Urinary bladder (tissue), 4 donors: ENCODE measurements around the gene LZTS2. TPM values are rescaled to one million over a fixed set of nuclear protein-coding genes. Genes with fewer than 3 reads are reported as not detected.
A peak's percentile ranks its signal among the peaks of the same experiment; 100 is the strongest.

Experiments used
- DNase-seq: peaks from one replicate; pipeline ENCODE4 v3.0.0-alpha.2; 2015; ENCODE audit errors: extremely low spot score
- H3K27ac ChIP-seq: one replicate; pipeline ENCODE4 v1.5.1; 2013; ENCODE audit warnings: low read depth, mild to moderate bottlenecking, moderate library complexity
- H3K36me3 ChIP-seq: one replicate; pipeline ENCODE4 v1.6.1; 2013; ENCODE audit warnings: mild to moderate bottlenecking, moderate library complexity; ENCODE audit not compliant: insufficient read depth
- H3K4me1 ChIP-seq: one replicate; pipeline ENCODE4 v1.6.1; 2013; ENCODE audit warnings: mild to moderate bottlenecking, moderate library complexity; ENCODE audit not compliant: insufficient read depth
- H3K4me3 ChIP-seq: one replicate; pipeline ENCODE4 v1.5.1; 2013; ENCODE audit warnings: low read depth, low read length
- WGBS: extraction: QIAGEN DNeasy Blood & Tissue Kit; methylation state at CpG from one replicate; pipeline ENCODE4 v1.1.7; 2013; 5-methylcytosine and 5-hydroxymethylcytosine counted together
- polyA plus RNA-seq: library from polyadenylated mRNA; stranded (reverse); fragments of 200-250 nt; gene quantifications from one replicate; pipeline ENCODE4 v1.2.3, GENCODE V29; 2013
- total RNA-seq: library from RNA; depleted of rRNA; stranded (reverse); fragments of >200 nt; gene quantifications from one replicate; pipeline ENCODE4 v1.2.3, GENCODE V29; 2014
- donor health status: healthy with polysubstance abuse.
- donor health status: healthy.

Gene LZTS2, protein sequence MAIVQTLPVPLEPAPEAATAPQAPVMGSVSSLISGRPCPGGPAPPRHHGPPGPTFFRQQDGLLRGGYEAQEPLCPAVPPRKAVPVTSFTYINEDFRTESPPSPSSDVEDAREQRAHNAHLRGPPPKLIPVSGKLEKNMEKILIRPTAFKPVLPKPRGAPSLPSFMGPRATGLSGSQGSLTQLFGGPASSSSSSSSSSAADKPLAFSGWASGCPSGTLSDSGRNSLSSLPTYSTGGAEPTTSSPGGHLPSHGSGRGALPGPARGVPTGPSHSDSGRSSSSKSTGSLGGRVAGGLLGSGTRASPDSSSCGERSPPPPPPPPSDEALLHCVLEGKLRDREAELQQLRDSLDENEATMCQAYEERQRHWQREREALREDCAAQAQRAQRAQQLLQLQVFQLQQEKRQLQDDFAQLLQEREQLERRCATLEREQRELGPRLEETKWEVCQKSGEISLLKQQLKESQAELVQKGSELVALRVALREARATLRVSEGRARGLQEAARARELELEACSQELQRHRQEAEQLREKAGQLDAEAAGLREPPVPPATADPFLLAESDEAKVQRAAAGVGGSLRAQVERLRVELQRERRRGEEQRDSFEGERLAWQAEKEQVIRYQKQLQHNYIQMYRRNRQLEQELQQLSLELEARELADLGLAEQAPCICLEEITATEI
- 35.6 TPM for total RNA-seq
- polyA plus RNA-seq: 142 TPM

DNA sequence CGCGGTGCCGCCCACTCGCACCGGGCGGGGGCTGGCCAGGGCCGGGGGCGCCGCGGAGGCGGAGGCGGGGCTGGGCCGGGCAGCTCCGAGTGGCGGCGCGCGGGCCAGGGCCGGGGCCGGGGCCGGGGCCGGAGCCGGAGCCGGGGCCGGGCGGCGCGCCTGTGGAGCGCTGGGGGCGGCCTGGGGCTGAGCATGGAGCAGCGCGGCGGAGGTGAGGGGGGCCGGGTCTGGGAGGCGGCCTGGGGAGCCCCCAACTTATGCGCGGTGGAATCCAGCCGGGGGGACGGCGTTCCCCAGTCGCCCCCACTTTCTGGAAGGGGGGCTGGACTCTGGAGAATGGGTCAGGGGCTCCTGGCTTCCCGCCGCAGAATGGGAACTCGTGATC, at the start of gene LZTS2:
TSS of gene LZTS2 (plus strand) at position 67 of the 385 bp plus-strand sequence. CDS start 2,731 bp downstream, outside the sequence.
- Histone ChIP-seq H3K4me3 (peak within 1 kb of the TSS; percentile 62), H3K36me3 (no peaks in the 10 kb centered on the region), H3K4me1 (no peaks in the 10 kb centered on the region), H3K27ac (peak within 1 kb of the TSS; percentile 100)
- DNase-seq: no peak
- WGBS: under 1% methylated on average over 44 of the region's 44 CpGs

DNA sequence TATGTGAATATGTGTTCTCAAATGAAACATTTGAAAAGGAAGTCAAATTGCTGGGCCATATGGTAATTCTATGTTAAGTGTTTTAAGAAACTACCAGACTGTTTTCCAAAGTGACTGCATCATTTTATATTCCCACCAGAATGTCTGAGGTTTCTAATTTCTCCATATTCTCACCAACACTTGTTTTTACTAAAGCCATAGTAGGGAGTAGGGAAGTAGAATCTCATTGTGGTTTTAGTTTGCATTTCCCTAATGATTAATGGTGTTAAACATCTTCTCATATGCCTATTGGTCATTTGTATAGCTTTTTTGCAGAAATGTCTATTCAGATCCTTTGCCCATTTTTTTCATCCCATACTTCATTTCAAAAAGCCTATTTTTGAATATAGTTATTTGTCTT, 39.4 kb upstream of the LZTS2 start:
- Histone ChIP-seq H3K4me1 (no peaks in the 10 kb centered on the region), H3K36me3 (peaks cover 2% of the 10 kb centered on the region)

GRCh38 chr10:100962351-100963080, 37.1 kb upstream of the LZTS2 start:
- H3K4me3 ChIP-seq: no peak overlapping the region
- H3K27ac ChIP-seq: no peak overlapping the region
- WGBS: 76% methylated on average over 4 of the region's 4 CpGs
- DNase-seq: no peak
- H3K4me1 ChIP-seq: no peaks in the 10 kb centered on the region
- no peaks in the 10 kb centered on the region for H3K36me3 ChIP-seq

More for the DNA sequence above, 39.4 kb upstream of the LZTS2 start:
- H3K27ac ChIP-seq: no peak overlapping the region
- no peak overlapping the region for H3K4me3 ChIP-seq
- DNase-seq: no peak

DNA sequence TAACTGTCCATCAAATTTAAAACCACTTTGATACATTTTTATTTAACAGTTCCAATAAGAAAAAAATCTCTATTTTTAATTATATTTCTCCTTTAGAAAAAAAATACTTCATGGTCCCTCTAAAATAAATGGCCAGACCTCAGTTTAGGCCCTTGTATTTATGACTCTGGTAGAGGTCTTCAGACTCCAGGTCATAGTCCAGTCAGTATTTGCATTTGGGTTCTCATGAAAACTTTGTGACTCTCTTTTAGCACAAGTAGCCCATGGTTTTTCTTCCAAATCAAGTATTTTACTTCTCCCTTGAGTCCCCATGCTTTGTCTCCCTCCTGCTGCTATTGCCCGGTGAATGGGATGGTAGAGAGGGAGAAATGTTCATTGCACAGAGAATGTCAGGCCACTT, 35.8 kb upstream of the LZTS2 start:
- DNase-seq: no peak
- no peak overlapping the region for H3K4me3 ChIP-seq
- H3K4me1 ChIP-seq: no peaks in the 10 kb centered on the region
- 94% methylated on average over 1 of the region's 1 CpG for WGBS
- no peak overlapping the region for H3K27ac ChIP-seq
- no peaks in the 10 kb centered on the region for H3K36me3 ChIP-seq

DNA sequence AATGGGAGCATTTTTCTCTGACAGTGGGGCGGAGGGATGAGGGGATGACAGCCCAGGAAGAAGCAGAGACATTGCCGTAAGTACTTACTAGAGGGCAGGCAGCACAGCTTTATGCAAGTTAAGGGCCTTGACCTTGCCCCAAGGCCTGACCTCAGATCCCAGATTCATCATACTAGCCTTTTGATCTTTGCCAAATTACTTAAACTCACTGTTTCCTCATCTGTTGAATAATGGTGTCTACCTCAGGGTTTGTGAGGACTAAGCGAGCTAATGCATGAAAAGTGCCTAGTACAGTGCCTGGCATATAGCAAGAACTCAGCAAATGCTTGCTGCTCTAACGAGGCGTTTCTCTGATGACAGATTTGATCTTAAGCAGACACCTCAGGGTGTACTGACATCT, 33.8 kb upstream of the LZTS2 start:
- 68% methylated on average over 5 of the region's 5 CpGs for WGBS
- Histone ChIP-seq H3K27ac (no peak overlapping the region), H3K36me3 (no peaks in the 10 kb centered on the region), H3K4me3 (no peak overlapping the region), H3K4me1 (no peaks in the 10 kb centered on the region)
- DNase-seq: no peak

GRCh38 chr10:100966887-100967286, 32.7 kb upstream of the LZTS2 start:
- no peaks in the 10 kb centered on the region for H3K36me3 ChIP-seq
- H3K4me3 ChIP-seq: no peak overlapping the region
- no peak for DNase-seq
- no peak overlapping the region for H3K27ac ChIP-seq
- H3K4me1 ChIP-seq: no peaks in the 10 kb centered on the region
- WGBS: 63% methylated on average over 2 of the region's 2 CpGs

- no peak for DNase-seq
- WGBS: 79% methylated on average over 2 of the region's 2 CpGs
- H3K4me3 ChIP-seq: no peak overlapping the region
Measured at GRCh38 chr10:100967332-100967731, 32.3 kb upstream of the LZTS2 start.

GRCh38 chr10:100968062-100968736, 31.4 kb upstream of the LZTS2 start:
- WGBS: 74% methylated on average over 2 of the region's 2 CpGs
- DNase-seq: no peak
- Histone ChIP-seq H3K4me1 (no peaks in the 10 kb centered on the region), H3K36me3 (no peaks in the 10 kb centered on the region), H3K4me3 (no peak overlapping the region), H3K27ac (no peak overlapping the region)

More at GRCh38 chr10:100967332-100967731, 32.3 kb upstream of the LZTS2 start:
- no peaks in the 10 kb centered on the region for H3K4me1 ChIP-seq
- no peak overlapping the region for H3K27ac ChIP-seq
- no peaks in the 10 kb centered on the region for H3K36me3 ChIP-seq

GRCh38 chr10:100968863-100969186, 30.8 kb upstream of the LZTS2 start:
- Histone ChIP-seq H3K4me1 (no peaks in the 10 kb centered on the region), H3K27ac (no peak overlapping the region), H3K36me3 (no peaks in the 10 kb centered on the region), H3K4me3 (peak overlapping the region; percentile 65)
- 17% methylated on average over 9 of the region's 9 CpGs for WGBS
- no peak for DNase-seq

DNA sequence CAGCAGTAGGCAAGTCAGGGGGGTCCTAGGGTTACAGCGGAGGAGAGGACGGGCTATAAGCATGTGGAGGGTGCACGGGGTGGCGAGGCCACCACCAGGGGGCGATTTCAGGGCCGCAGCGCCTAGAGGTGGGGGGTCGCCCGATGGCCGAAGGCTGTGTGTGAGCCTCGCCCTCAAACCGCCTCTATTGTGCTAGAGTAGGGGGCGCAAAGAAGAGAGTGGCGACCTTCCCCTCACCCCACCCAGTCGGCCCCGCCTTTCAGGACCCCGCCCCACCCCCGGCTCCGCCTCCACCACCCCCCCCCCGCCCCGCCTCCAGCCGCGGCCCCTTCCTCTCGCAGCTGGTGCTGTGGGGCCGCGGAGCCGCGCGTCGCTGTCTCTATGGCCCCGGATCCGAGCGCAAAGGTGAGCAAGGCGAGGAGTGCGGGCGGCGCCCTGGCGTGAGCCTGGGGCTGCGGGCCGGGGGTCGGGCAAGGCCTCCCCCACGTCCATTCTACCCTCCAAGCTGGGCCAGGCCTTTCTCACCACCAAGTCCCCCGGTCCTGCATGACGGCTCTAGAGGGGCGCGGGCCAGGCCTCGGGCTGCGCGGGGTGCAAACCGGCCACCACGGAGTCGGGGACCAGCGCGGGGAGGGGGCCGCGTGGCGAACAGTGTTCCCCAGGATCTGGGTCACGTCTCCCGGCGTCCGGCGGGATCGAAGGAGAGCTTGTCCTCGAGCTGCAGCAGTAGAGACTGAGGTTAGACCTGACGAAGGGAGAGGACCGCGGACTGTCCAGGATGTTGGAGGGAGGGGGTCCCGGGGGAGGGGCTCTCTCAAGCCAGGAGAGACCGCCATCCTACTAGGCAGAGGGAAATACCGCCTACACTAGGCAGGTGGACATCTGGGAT, 30.2 kb upstream of the LZTS2 start, which contains the start of gene SEMA4G:
TSS of gene SEMA4G (plus strand) at position 318 of the 889 bp plus-strand sequence. CDS start 3,409 bp downstream, outside the sequence.
- WGBS: under 1% methylated on average over 70 of the region's 70 CpGs
- peak within 1 kb of the TSS; percentile 65 for H3K4me3 ChIP-seq
- H3K27ac ChIP-seq: no peak within 1 kb of the TSS
- H3K36me3 ChIP-seq: no peaks in the 10 kb centered on the region
- no peaks in the 10 kb centered on the region for H3K4me1 ChIP-seq
- DNase-seq: no peak

- 43% methylated on average over 13 of the region's 13 CpGs for WGBS
- no peaks in the 10 kb centered on the region for H3K36me3 ChIP-seq
- no peak overlapping the region for H3K27ac ChIP-seq
- H3K4me1 ChIP-seq: no peaks in the 10 kb centered on the region
- DNase-seq: no peak
- H3K4me3 ChIP-seq: peak overlapping the region; percentile 65
Measured at GRCh38 chr10:100970076-100970913, 29.3 kb upstream of the LZTS2 start.
